CD8-positive, alpha-beta memory T cell (primary cell): Measurements from ENCODE around the gene CAPN5. TPM values are rescaled to one million over a fixed set of nuclear protein-coding genes. Genes with fewer than 3 reads are reported as not detected.
A peak's percentile ranks its signal among the peaks of the same experiment; 100 is the strongest.

ENCODE experiments used
- CTCF ChIA-PET: fragments of 350-600 bp; sonication (Branson Sonifier 250); formaldehyde crosslinking; loops from one replicate; lab custom pipeline; 2021; ENCODE audit warnings: antibody characterized with exemption; lab: Charles Lee
- POLR2A ChIA-PET: fragments of 350-600 bp; sonication (Branson Sonifier 250); formaldehyde crosslinking; loops from one replicate; lab custom pipeline; 2021; ENCODE audit warnings: antibody characterized with exemption; lab: Charles Lee
- DNase-seq, 5 donors: peaks; one replicate each; pipeline versions ENCODE4 v3.0.0 to v3.0.0-alpha.2; 2020 to 2022; ENCODE audit warnings: mixed read lengths in 1 of 5
- H3K27ac ChIP-seq: one replicate; pipeline ENCODE4 v1.7.0; 2013; ENCODE audit warnings: low read depth, mild to moderate bottlenecking, low read length, moderate library complexity
- H3K27me3 ChIP-seq: 2 replicates; pipeline ENCODE4 v1.7.0; 2013; ENCODE audit warnings: low read length, mild to moderate bottlenecking; ENCODE audit not compliant: insufficient read depth, poor library complexity, severe bottlenecking
- H3K36me3 ChIP-seq: 2 replicates; pipeline ENCODE4 v1.7.0; 2013; ENCODE audit warnings: mild to moderate bottlenecking, low read length, moderate library complexity; ENCODE audit not compliant: insufficient read depth
- H3K4me1 ChIP-seq: 2 replicates; pipeline ENCODE4 v1.7.0; 2013; ENCODE audit warnings: mild to moderate bottlenecking, low read length, moderate library complexity; ENCODE audit not compliant: insufficient read depth
- H3K4me3 ChIP-seq: 2 replicates; pipeline ENCODE4 v1.7.0; 2013; ENCODE audit warnings: mild to moderate bottlenecking, low read length
- H3K9me3 ChIP-seq: 2 replicates; pipeline ENCODE4 v1.7.0; 2013; ENCODE audit warnings: mild to moderate bottlenecking, low read length
- H3K27ac Mint-ChIP-seq, 8 donors: one replicate each; pipeline ENCODE4 v1.8.0; 2020 to 2021; ENCODE audit warnings: mixed read lengths in 8 of 8, mild to moderate bottlenecking in 6 of 8, inconsistent platforms in 3 of 8, moderate library complexity in 3 of 8
- H3K27me3 Mint-ChIP-seq, 2 donors: one replicate each; pipeline ENCODE4 v1.8.0; 2020 to 2021; ENCODE audit warnings: mixed read lengths in 2 of 2, mild to moderate bottlenecking in 1 of 2, moderate library complexity in 1 of 2
- H3K36me3 Mint-ChIP-seq, 3 donors: one replicate each; pipeline ENCODE4 v1.8.0; 2020 to 2021; ENCODE audit warnings: mixed read lengths in 3 of 3, inconsistent platforms in 1 of 3, mild to moderate bottlenecking in 1 of 3
- H3K4me1 Mint-ChIP-seq, 3 donors: one replicate each; pipeline ENCODE4 v1.8.0; 2020 to 2021; ENCODE audit warnings: mixed read lengths in 3 of 3, inconsistent platforms in 1 of 3, mild to moderate bottlenecking in 1 of 3
- H3K4me3 Mint-ChIP-seq, 7 donors: one replicate each; pipeline ENCODE4 v1.8.0; 2020 to 2021; ENCODE audit warnings: mixed read lengths in 7 of 7, mild to moderate bottlenecking in 6 of 7, moderate library complexity in 4 of 7, inconsistent platforms in 2 of 7
- H3K9me3 Mint-ChIP-seq, 5 donors: one replicate each; pipeline ENCODE4 v1.8.0; 2020 to 2022; ENCODE audit warnings: mixed read lengths in 5 of 5, mild to moderate bottlenecking in 3 of 5, moderate library complexity in 2 of 5, inconsistent platforms in 1 of 5
- polyA plus RNA-seq: library from polyadenylated mRNA; unstranded; fragments of 300-500 nt; fragmentation: Illumina TruSeq; gene quantifications from one replicate; pipeline ENCODE4 v1.2.3, GENCODE V29; 2021
- total RNA-seq, 2 experiments: library from RNA; stranded (reverse); gene quantifications; one replicate each; pipeline ENCODE4 v1.2.3, GENCODE V29; 2021

The CAPN5 gene
- total and polyA plus RNA-seq, 3 experiments from 2014 or later = 0.78 to 3.4 (median 1.1) TPM

DNA sequence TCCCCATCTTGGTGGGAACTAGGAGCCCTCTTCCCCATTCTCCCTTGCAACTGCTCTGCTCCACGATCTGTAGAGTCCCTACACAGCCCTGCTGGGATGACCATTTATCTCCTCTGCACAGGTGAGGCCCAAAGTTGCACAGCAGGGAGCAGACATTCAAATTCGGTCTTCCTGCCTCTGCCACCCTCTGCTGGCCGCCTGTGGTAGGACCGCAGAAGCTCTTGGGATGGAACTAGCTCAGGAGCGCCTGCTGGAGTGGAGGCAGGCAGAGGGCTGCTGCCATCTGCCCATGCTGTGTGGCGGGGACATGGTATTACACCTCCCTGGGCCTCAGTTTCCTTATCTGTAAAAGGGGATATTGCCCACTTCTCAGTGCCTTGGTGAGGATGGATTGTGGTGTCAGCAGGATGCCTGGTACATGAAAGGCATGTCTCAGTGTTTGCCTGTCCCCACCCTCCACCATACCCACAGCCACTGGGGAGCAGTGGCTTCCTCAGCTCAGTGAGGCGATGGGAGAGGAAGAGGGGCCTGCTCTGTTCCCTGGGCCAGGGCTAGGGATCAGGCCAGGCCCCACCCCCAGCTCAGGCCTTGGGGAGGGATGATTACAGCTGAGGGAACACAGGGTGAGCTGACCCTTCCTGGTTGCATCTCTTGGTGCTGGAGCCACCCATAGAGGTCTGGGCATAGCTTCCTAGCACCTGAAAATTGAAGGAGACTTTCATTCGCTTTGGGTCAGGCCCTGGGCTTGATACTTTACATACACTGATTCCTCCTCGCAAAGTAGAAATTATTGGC is 24.6 kb downstream of the CAPN5 start:
- no peaks in the 10 kb centered on the region for H3K27me3 ChIP-seq
- no peaks in the 10 kb centered on the region for H3K4me1 ChIP-seq
- POLR2A ChIA-PET = interaction anchor here (1.4 kb wide), 1 partner anchor 44 kb away, joined by 5 read pairs; no protein-coding TSS in a partner anchor
- CTCF ChIA-PET = interaction anchor here (0.6 to 5.2 kb wide), 23 partner anchors 9 to 369 kb away, joined by 3 to 75 read pairs (median 5); partner anchors contain the start of genes CAPN5 and MYO7A
- Mint-ChIP-seq H3K27me3 (no peaks in the 10 kb centered on the region), H3K4me3 (no peak overlapping the region), H3K4me1 (peaks cover 0 to 4% (median 4%) of the 10 kb centered on the region in 3 donors), H3K27ac (no peak overlapping the region), H3K36me3 (no peaks in the 10 kb centered on the region), H3K9me3 (no peaks in the 10 kb centered on the region)
- H3K4me3 ChIP-seq = no peak overlapping the region
- no peaks in the 10 kb centered on the region for H3K36me3 ChIP-seq
- no peaks in the 10 kb centered on the region for H3K9me3 ChIP-seq
- peak; percentile 61 to 85 (median 64) for DNase-seq
- no peak overlapping the region for H3K27ac ChIP-seq

DNA sequence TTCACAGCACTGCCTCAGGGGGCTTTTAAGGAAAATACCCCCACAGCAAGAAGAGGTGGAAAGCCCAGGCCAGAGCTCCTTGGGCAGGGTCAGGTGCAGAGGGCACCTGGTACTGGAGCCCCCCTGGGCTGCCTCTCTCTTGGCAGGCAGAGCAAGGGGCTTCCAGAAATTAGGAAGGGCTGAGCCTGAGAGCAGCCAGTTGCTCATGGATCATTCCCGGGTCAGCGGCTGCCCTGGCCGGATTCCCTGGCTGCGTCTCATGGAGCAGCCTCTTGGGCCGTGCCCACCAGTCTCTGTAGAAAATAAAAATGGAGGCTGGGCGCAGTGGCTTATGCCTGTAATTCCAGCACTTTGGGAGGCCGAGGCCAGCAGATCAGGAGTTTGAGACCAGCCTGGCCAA is 25.6 kb downstream of the CAPN5 start:
- ChIA-PET CTCF (interaction anchor here (0.9 to 5.2 kb wide), 14 partner anchors 10 to 285 kb away, joined by 3 to 75 read pairs (median 14); partner anchors contain the start of genes CAPN5 and MYO7A), POLR2A (no interaction called here)
- Histone ChIP-seq H3K27me3 (no peaks in the 10 kb centered on the region), H3K4me3 (no peak overlapping the region), H3K9me3 (no peaks in the 10 kb centered on the region), H3K36me3 (no peaks in the 10 kb centered on the region), H3K27ac (no peak overlapping the region), H3K4me1 (no peaks in the 10 kb centered on the region)
- peaks cover 0 to 4% (median 4%) of the 10 kb centered on the region in 3 donors for H3K4me1 Mint-ChIP-seq
- no peak overlapping the region for H3K4me3 Mint-ChIP-seq
- no peaks in the 10 kb centered on the region for H3K27me3 Mint-ChIP-seq
- H3K36me3 Mint-ChIP-seq = no peaks in the 10 kb centered on the region
- H3K9me3 Mint-ChIP-seq = no peaks in the 10 kb centered on the region
- no peak for DNase-seq
- no peak overlapping the region for H3K27ac Mint-ChIP-seq

DNA sequence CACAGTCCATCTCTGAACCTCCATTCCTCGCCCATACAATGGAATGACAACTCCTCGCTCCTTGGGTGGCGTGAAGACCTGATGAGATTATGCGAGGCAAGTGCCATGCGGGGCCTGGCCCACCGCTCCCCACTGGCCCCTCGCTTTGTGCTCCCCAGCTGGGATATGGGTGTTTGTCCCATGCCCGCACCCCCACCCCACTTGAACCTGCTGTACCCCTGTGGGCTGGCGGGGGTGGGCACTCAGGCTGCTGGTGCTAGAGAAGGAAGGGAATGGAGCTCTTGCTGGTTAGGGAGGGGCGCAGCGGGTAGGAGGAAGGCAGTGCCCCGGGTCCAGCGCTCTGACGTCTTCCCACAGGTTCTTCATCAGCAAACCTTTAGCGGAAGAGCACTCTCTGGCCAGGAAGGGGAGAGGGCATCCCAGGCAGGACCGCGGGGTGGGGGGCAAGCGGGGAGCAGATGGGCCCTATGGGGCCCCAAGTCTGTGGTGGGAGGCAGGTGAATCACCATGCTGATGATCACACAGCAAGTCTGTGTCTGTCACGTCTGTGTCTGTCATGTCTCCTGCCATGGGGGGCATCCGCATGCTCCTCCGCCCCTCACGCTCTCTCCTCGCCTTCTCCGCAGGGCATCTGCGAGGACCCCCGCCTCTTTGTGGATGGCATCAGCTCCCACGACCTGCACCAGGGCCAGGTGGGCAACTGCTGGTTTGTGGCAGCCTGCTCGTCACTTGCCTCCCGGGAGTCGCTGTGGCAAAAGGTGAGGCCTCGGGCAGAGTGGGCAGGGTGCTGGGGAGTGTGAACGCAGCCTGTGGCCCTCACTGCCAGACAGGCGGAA is 26.5 kb downstream of the CAPN5 start:
- no peak overlapping the region for H3K4me3 ChIP-seq
- no peak for DNase-seq
- no peaks in the 10 kb centered on the region for H3K9me3 ChIP-seq
- POLR2A ChIA-PET = no interaction called here
- peaks cover 0 to 4% (median 4%) of the 10 kb centered on the region in 3 donors for H3K4me1 Mint-ChIP-seq
- CTCF ChIA-PET = interaction anchor here (3.6 to 5.2 kb wide), 3 partner anchors 13 to 48 kb away, joined by 19 to 75 read pairs (median 31); no protein-coding TSS in a partner anchor
- H3K27me3 ChIP-seq = no peaks in the 10 kb centered on the region
- no peaks in the 10 kb centered on the region for H3K27me3 Mint-ChIP-seq
- no peaks in the 10 kb centered on the region for H3K36me3 Mint-ChIP-seq
- no peak overlapping the region for H3K27ac ChIP-seq
- no peak overlapping the region for H3K4me3 Mint-ChIP-seq
- no peaks in the 10 kb centered on the region for H3K9me3 Mint-ChIP-seq
- no peak overlapping the region for H3K27ac Mint-ChIP-seq
- no peaks in the 10 kb centered on the region for H3K4me1 ChIP-seq
- no peaks in the 10 kb centered on the region for H3K36me3 ChIP-seq

DNA sequence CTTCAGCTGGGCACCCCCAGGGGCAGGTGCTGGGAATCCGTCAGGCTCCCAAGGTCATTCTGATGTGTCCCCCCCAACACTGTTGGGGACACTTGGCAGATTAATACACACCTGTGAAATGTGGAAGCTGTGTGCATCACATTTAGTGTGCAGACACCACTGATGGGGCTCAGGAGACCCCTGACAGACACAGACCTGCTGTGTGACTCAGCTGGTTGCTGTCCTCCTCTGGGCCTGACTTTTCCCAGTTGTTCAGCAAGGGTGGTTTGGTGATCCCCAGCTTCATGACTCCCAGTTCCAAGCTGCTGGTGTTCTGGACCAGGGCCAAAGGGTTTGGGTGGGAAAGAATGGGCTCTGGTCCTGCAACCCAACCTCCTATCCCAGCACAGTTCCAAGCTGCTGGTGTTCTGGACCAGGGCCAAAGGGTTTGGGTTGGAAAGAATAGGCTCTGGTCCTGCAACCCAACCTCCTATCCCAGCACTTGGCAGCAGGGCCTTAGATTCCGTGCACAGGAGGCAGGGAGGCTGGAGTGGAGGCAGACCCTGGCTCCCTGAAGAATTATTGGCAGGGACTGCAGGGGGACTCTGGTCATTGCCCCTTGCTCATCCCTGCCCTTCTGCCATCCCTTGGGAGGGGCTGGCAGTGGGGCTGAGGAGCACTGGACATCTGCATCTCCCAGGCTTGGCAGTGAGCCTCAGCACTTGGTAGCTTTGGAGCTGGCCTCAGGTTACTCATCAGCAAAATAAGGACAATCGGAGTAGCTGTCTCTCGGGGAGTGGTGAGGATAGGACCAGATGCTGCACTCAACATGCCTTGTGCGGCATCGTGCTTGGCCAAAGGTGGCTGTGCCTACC is 27.4 kb downstream of the CAPN5 start:
- H3K27ac Mint-ChIP-seq = no peak overlapping the region
- no peaks in the 10 kb centered on the region for H3K9me3 Mint-ChIP-seq
- Histone ChIP-seq H3K4me3 (no peak overlapping the region), H3K9me3 (no peaks in the 10 kb centered on the region), H3K27ac (no peak overlapping the region), H3K27me3 (no peaks in the 10 kb centered on the region), H3K4me1 (no peaks in the 10 kb centered on the region), H3K36me3 (no peaks in the 10 kb centered on the region)
- ChIA-PET CTCF (interaction anchor here (1.0 kb wide), 1 partner anchor 28 kb away, joined by 3 read pairs; the partner anchor contains the start of gene CAPN5), POLR2A (no interaction called here)
- DNase-seq = no peak
- H3K36me3 Mint-ChIP-seq = no peaks in the 10 kb centered on the region
- peaks cover 0 to 4% (median 4%) of the 10 kb centered on the region in 3 donors for H3K4me1 Mint-ChIP-seq
- H3K4me3 Mint-ChIP-seq = no peak overlapping the region
- H3K27me3 Mint-ChIP-seq = no peaks in the 10 kb centered on the region

DNA sequence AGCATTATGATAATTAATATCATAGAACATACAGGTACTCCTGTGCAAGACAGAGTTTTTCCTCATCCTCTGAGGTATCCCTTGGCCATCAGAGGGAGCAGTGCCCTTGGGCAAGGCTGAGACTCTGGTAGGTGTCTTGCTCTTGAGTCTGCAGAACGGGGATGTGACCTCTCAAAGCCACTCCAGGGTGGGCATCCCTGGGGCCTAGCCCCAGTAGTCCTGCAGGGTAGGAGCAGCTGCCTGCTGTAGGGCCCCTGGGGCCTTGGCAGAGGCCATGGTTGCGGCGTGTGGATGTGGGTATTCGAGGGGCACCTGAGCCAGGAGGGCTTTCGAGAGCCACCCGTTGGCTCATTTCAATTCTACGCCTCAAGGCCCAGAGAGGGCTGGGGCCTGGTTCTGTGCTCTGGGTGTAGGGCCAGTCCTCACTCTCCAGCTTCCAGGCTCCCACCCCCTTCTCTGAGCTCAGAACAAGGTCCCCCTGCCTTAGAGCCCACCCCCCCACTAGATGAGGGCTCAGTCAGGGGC is 28.1 kb downstream of the CAPN5 start:
- H3K4me3 ChIP-seq = no peak overlapping the region
- H3K4me1 Mint-ChIP-seq = peaks cover 0 to 4% (median 4%) of the 10 kb centered on the region in 3 donors
- POLR2A ChIA-PET = no interaction called here
- no peaks in the 10 kb centered on the region for H3K4me1 ChIP-seq
- H3K27me3 Mint-ChIP-seq = no peaks in the 10 kb centered on the region
- H3K9me3 Mint-ChIP-seq = no peaks in the 10 kb centered on the region
- no peak overlapping the region for H3K27ac ChIP-seq
- no peaks in the 10 kb centered on the region for H3K9me3 ChIP-seq
- no peaks in the 10 kb centered on the region for H3K36me3 ChIP-seq
- no peaks in the 10 kb centered on the region for H3K36me3 Mint-ChIP-seq
- H3K27ac Mint-ChIP-seq = no peak overlapping the region
- DNase-seq = no peak
- no peaks in the 10 kb centered on the region for H3K27me3 ChIP-seq
- CTCF ChIA-PET = interaction anchor here (1.0 to 1.7 kb wide), 2 partner anchors 28 to 94 kb away, joined by 3 to 4 read pairs; partner anchors contain the start of gene CAPN5
- no peak overlapping the region for H3K4me3 Mint-ChIP-seq

DNA sequence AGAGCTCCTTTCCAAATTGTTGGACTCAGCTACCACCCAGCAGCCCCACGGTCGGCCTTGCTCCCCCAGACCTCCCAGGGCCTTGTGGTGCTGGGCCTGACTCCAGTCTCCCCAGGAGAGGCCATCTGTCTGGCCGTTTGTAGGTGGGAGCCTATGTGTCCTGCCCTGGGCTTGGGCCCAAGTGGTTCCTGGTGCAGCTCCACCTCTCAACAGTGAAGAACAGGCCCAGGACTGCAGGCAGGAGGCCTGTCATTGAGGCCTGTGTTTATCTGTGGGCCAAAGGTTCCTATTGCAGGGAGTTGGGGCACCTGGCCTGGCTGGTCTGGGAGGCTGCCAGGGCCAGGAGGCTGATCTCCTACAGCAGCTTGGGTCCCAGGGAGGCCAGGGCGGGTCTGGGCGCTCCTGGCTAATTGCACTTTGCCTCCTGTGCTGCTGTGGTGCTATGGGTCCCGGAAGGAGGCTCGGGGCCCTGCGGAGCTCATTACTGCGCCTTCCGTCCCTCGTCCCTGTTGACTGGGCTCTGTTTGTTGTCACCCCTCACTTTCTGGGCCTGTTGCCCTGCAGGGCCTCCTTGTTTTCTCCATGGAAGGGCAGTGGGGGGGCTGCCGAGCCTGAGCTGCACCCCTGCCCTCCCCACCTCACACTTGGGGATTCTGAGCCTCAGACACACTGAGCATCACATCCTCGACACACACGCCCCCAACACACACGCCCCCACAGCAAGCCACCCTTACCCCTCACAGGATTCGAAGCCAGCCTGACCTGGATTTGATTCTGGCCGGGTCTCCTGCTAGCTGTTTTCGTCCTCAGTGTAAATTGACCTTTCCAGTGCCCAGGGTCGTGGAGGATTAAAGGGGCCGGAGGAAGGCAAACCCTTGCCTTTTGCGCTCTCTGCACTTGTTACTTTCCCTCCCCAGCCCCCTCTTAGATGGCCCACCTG is 29.1 kb downstream of the CAPN5 start:
- H3K27ac Mint-ChIP-seq = no peak overlapping the region
- Histone ChIP-seq H3K9me3 (no peaks in the 10 kb centered on the region), H3K4me3 (no peak overlapping the region), H3K27me3 (no peaks in the 10 kb centered on the region), H3K4me1 (no peaks in the 10 kb centered on the region), H3K27ac (no peak overlapping the region), H3K36me3 (no peaks in the 10 kb centered on the region)
- CTCF ChIA-PET = interaction anchor here (1.0 to 1.7 kb wide), 2 partner anchors 29 to 93 kb away, joined by 3 to 4 read pairs; partner anchors contain the start of gene CAPN5
- H3K27me3 Mint-ChIP-seq = no peaks in the 10 kb centered on the region
- POLR2A ChIA-PET = no interaction called here
- no peaks in the 10 kb centered on the region for H3K36me3 Mint-ChIP-seq
- H3K9me3 Mint-ChIP-seq = peaks cover 0 to under 1% (median 0%) of the 10 kb centered on the region in 5 donors
- H3K4me3 Mint-ChIP-seq = no peak overlapping the region
- H3K4me1 Mint-ChIP-seq = peaks cover 0 to 4% (median 4%) of the 10 kb centered on the region in 3 donors
- DNase-seq = peak in 1 of 5 donors; percentile 16
